ENCODE results near the gene TPP1. TPM values are rescaled to one million over a fixed set of nuclear protein-coding genes. Genes with fewer than 3 reads are reported as not detected.

TPP1 gene
- total and polyA plus RNA-seq, 2 experiments from 2014 or later, result 68.4 to 185 TPM

DNA sequence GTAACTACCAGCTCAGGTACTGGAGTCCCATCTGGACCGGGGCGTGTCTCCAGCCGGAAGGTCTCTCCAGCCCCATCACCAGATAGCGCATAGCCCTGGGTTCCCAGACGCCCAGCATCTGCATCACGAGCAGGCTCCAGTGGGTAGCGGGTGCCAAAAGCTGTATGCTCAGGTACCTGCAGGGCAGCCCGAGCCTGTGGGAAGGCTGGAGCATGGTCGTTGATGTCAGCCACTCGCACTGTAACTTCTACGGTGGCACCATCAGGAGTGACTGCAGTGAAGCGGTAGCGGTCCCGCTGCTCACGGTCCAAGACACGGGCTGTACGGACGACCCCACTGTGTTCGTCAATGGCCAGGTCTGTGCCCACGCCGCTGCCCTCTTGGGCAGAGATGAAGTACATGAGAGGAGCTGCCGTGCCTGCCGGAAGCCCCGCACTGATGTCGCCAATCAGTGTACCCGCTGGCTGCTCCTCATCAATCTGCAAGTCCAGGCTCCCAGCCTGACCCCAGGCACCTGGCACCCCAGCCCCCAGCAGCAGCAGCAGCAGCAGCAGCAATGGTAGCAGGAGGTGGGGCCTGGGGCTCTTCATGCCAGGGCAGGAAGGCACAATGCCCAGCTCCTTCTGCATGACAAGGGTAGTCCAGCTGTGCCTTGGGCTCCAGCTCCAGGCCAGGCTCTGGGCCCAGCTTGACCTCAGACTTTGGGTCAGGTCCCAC is 21.9 kb upstream of the TPP1 start:
- H3K4me1 ChIP-seq (ENCODE audit: insufficient read depth), result peaks cover 4% of the 10 kb centered on the region
- no peaks in the 10 kb centered on the region for H3K9me2 ChIP-seq (replicated peaks; ENCODE audit: insufficient read depth)
- H3K27ac ChIP-seq, result no peak overlapping the region
- H2AFZ ChIP-seq, result no peak overlapping the region
- H3K27me3 ChIP-seq, result no peaks in the 10 kb centered on the region
- TF ChIP-seq EZH2 (IDR thresholded peaks at IDR 0.05; ENCODE audit: borderline replicate concordance), result no peak
- TF ChIP-seq, protein P1, sequence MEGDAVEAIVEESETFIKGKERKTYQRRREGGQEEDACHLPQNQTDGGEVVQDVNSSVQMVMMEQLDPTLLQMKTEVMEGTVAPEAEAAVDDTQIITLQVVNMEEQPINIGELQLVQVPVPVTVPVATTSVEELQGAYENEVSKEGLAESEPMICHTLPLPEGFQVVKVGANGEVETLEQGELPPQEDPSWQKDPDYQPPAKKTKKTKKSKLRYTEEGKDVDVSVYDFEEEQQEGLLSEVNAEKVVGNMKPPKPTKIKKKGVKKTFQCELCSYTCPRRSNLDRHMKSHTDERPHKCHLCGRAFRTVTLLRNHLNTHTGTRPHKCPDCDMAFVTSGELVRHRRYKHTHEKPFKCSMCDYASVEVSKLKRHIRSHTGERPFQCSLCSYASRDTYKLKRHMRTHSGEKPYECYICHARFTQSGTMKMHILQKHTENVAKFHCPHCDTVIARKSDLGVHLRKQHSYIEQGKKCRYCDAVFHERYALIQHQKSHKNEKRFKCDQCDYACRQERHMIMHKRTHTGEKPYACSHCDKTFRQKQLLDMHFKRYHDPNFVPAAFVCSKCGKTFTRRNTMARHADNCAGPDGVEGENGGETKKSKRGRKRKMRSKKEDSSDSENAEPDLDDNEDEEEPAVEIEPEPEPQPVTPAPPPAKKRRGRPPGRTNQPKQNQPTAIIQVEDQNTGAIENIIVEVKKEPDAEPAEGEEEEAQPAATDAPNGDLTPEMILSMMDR (IDR thresholded peaks at IDR 0.05; ENCODE audit: poor library complexity), result no peak
- TF ChIP-seq EZH2phosphoT487 (IDR thresholded peaks at IDR 0.05; ENCODE audit: low read depth, severe bottlenecking, unreplicated experiment), result no peak
- 95% methylated on average over 26 of the region's 26 CpGs for WGBS (ENCODE audit: low lambda C conversion rate, missing lambda C conversion rate)
- no peaks in the 10 kb centered on the region for H3K9me3 ChIP-seq (ENCODE audit: low read depth)
- H3K4me3 ChIP-seq, result no peak overlapping the region
- peaks cover 41% of the 10 kb centered on the region for H3K79me2 ChIP-seq
- H4K20me1 ChIP-seq (ENCODE audit: insufficient read depth, poor library complexity, severe bottlenecking), result peaks cover 3% of the 10 kb centered on the region
- no peak for DNase-seq (ENCODE audit: low spot score)
- no peak overlapping the region for H3K4me2 ChIP-seq
- no peaks in the 10 kb centered on the region for H3K36me3 ChIP-seq (replicated peaks; ENCODE audit: insufficient read depth, low read depth)

DNA sequence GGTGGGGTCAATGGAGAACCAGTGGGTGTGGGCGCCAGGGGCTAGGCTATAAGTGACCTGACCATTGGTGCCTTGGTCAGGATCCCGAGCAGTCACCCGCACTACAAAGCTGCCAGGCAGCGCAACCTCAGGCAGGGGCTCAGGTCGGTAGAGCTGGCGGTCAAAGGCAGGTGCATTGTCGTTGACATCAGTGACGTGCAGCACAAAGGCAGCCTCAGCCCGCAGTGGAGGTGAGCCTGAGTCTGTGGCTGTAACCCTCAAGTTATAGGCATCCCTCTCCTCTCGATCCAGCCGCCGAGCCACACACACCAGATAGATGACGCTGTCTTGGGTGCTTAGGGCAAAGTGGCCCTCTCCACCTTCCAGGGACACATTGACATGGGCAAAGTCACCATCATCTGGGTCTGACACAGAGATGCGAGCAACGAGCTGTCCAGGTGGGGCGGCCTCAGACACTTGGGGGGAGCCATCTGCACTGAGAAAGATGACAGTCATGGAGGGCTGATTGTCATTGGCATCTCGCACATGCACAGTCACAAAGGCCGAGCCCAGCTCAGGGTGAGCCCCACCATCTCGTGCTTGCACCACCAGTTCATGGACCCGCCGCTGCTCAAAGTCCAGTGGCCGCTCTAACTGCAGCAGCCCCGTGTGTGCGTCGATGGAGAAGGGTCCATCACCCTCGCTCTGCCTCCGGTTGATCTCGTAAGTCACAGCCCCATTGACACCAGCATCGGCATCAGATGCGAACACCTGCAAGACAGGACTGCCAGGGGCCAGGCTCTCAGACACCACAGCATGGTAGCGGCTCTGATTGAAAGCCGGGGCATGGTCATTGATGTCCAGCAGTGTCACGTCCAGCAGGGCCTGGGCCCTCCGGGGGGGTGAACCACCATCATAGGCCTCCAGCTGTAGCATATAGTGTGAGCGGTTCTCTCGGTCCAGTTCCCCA is 21.1 kb upstream of the TPP1 start:
- no peak overlapping the region for H3K4me3 ChIP-seq
- 96% methylated on average over 36 of the region's 36 CpGs for WGBS (ENCODE audit: low lambda C conversion rate, missing lambda C conversion rate)
- no peak for TF ChIP-seq EZH2phosphoT487 (IDR thresholded peaks at IDR 0.05; ENCODE audit: low read depth, severe bottlenecking, unreplicated experiment)
- no peak for TF ChIP-seq EZH2 (IDR thresholded peaks at IDR 0.05; ENCODE audit: borderline replicate concordance)
- TF ChIP-seq, protein P1 (IDR thresholded peaks at IDR 0.05; ENCODE audit: poor library complexity), result no peak

DNA sequence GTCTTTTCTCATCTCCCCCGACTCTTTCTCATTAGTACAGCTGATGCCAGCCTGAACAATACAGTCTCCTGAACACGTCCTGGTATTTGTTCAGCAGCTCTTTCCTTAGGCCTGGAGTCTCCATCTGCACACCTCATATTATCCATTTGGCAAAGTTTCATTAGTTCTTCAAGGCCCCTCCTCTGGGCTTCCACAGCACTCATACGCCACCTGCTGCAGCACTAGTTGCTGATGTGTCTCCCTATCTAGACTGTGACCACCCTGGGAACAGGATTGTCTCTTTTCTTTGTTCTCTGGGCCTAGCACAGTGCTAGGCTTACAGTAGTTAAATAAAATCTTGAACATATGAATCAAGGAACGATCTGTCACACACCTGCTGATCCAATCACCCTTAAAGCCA is 19.2 kb upstream of the TPP1 start:
- no peak for TF ChIP-seq EZH2 (IDR thresholded peaks at IDR 0.05; ENCODE audit: borderline replicate concordance)
- TF ChIP-seq, protein P1 (IDR thresholded peaks at IDR 0.05; ENCODE audit: poor library complexity), result no peak
- Histone ChIP-seq H2AFZ (no peak overlapping the region), H4K20me1 (ENCODE audit: insufficient read depth, poor library complexity, severe bottlenecking) (peaks cover 3% of the 10 kb centered on the region), H3K79me2 (peaks cover 17% of the 10 kb centered on the region), H3K4me2 (no peak overlapping the region), H3K27ac (no peak overlapping the region), H3K4me3 (no peak overlapping the region), H3K4me1 (ENCODE audit: insufficient read depth) (peaks cover 4% of the 10 kb centered on the region), H3K9me2 (replicated peaks; ENCODE audit: insufficient read depth) (no peaks in the 10 kb centered on the region), H3K27me3 (no peaks in the 10 kb centered on the region), H3K9me3 (ENCODE audit: low read depth) (no peaks in the 10 kb centered on the region), H3K36me3 (replicated peaks; ENCODE audit: insufficient read depth, low read depth) (no peaks in the 10 kb centered on the region)
- WGBS (ENCODE audit: low lambda C conversion rate, missing lambda C conversion rate), result 87% methylated on average over 4 of the region's 4 CpGs
- no peak for DNase-seq (ENCODE audit: low spot score)

More for the DNA sequence above, 21.1 kb upstream of the TPP1 start:
- Histone ChIP-seq H3K9me3 (ENCODE audit: low read depth) (no peaks in the 10 kb centered on the region), H3K27ac (no peak overlapping the region), H3K27me3 (no peaks in the 10 kb centered on the region), H3K36me3 (replicated peaks; ENCODE audit: insufficient read depth, low read depth) (no peaks in the 10 kb centered on the region), H3K4me2 (no peak overlapping the region), H3K79me2 (peaks cover 33% of the 10 kb centered on the region), H3K9me2 (replicated peaks; ENCODE audit: insufficient read depth) (no peaks in the 10 kb centered on the region), H3K4me1 (ENCODE audit: insufficient read depth) (peaks cover 4% of the 10 kb centered on the region), H4K20me1 (ENCODE audit: insufficient read depth, poor library complexity, severe bottlenecking) (peaks cover 3% of the 10 kb centered on the region), H2AFZ (no peak overlapping the region)
- no peak for DNase-seq (ENCODE audit: low spot score)
